Breast epithelium (tissue), 3 donors: Measurements from ENCODE around the gene MERTK.
"Not testable (repeated sequence)": the region's sequence is repeated elsewhere in the genome, so short reads cannot be mapped to it uniquely, and the experiment has no call there.

Experiments
- CTCF ChIP-seq, 3 donors: fragments of 450-650 bp; IDR thresholded peaks; one replicate each; pipeline ENCODE4 v1.5.1; 2016 to 2017; ENCODE audit warnings: antibody characterized with exemption in 3 of 3, mild to moderate bottlenecking in 3 of 3, moderate library complexity in 3 of 3
- POLR2A ChIP-seq: fragments of 450-650 bp; IDR thresholded peaks from one replicate; pipeline ENCODE4 v1.6.1; 2016; ENCODE audit warnings: antibody characterized with exemption, mild to moderate bottlenecking, moderate library complexity
- POLR2AphosphoS5 ChIP-seq, 3 donors: sonication (generic); formaldehyde crosslinking; IDR thresholded peaks; one replicate each; pipeline ENCODE4 v1.6.1; 2017; ENCODE audit warnings: antibody characterized with exemption in 3 of 3

- not testable (repeated sequence) for TF ChIP-seq CTCF (IDR thresholded peaks at IDR 0.05); POLR2AphosphoS5 (IDR thresholded peaks at IDR 0.05); POLR2A
These were observed 141.1 kb downstream of the MERTK start for GRCh38 chr2:112039556-112039955.
